ENCODE results near the gene CAND1. TPM values are rescaled to one million over a fixed set of nuclear protein-coding genes. Genes with fewer than 3 reads are reported as not detected.

CAND1 gene
- total and polyA plus RNA-seq, 2 of the 8 experiments (the other 6 are each of a cell fraction or from before 2014, with no cell fraction given), result 39.4 to 271 TPM

DNA sequence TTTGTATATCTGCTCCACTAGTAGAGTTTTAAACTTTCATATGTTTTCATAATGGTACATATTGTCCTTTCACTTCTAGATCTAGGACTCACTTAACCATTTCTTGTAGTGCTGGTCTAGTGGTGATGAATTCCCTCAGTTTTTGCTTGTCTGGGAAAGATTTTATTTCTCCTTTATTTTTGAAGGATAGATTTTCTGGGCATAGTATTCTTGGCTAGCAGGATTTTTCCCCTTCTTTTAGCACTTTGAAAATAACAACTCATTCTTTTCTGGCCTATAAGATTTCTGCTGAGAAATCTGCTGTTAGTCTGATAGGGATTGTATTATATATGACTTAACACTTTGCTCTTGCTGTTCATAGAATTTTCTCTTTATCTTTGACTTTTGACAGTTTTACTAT, 69.3 kb downstream of the CAND1 start:
- no peak for FAIRE-seq
- no peak overlapping the region for H4K5ac ChIP-seq (ENCODE audit: insufficient read length, low read depth, low read length)
- CTCF ChIA-PET (ENCODE audit: partially characterized antibody), result interaction anchor here (0.7 kb wide), 1 partner anchor 476 kb away, joined by 4 read pairs; no protein-coding TSS in a partner anchor

More for the DNA sequence above, 69.3 kb downstream of the CAND1 start:
- H2BK5ac ChIP-seq (ENCODE audit: low read depth, low read length), result no peak overlapping the region
- no peaks in the 10 kb centered on the region for H3K4me1 ChIP-seq (replicated peaks in 1 of 4; ENCODE audit: control insufficient read depth in 3 of 4, insufficient read depth in 4 of 4, low read length in 3 of 4)
- H3K36me3 ChIP-seq (ENCODE audit: control insufficient read depth in 2 of 4, insufficient read depth in 4 of 4, low read length in 3 of 4), result no peaks in the 10 kb centered on the region
- no peak overlapping the region for H3K4ac ChIP-seq (replicated peaks; ENCODE audit: insufficient read length, low read depth, low read length)
- POLR2A ChIA-PET (ENCODE audit: partially characterized antibody), result no interaction called here
- H4K91ac ChIP-seq (replicated peaks; ENCODE audit: insufficient read length, low read length), result no peak overlapping the region
- no peak for DNase-seq (ENCODE audit: low read depth in 1 of 2, low spot score in 2 of 2)
- H3K23me2 ChIP-seq (ENCODE audit: low read depth, low read length), result no peaks in the 10 kb centered on the region
- no peak overlapping the region for H3K18ac ChIP-seq (ENCODE audit: extremely low read depth, low read length)
- H2BK20ac ChIP-seq (ENCODE audit: low read length), result no peak overlapping the region
- no peak overlapping the region for H2BK15ac ChIP-seq (ENCODE audit: low read length)
- no peak overlapping the region for H3K4me3 ChIP-seq (ENCODE audit: extremely low read depth in 1 of 4, insufficient read depth in 2 of 4, low read depth in 3 of 4, low read length in 4 of 4)
- no peak overlapping the region for H3K14ac ChIP-seq (ENCODE audit: insufficient read length)
- H2AK5ac ChIP-seq (ENCODE audit: low read depth, low read length), result no peak overlapping the region
- no peak overlapping the region for H2AFZ ChIP-seq (ENCODE audit: low read length)
- H3K56ac ChIP-seq (replicated peaks; ENCODE audit: insufficient read length, low read depth, low read length), result no peak overlapping the region
- H2BK12ac ChIP-seq (ENCODE audit: low read depth, low read length), result no peak overlapping the region
- H3K4me2 ChIP-seq (ENCODE audit: insufficient read depth in 1 of 2, low read depth in 2 of 2, low read length in 2 of 2), result no peak overlapping the region
- H4K20me1 ChIP-seq (replicated peaks in 1 of 2; ENCODE audit: control insufficient read depth in 1 of 2, insufficient read depth in 2 of 2, low read length in 2 of 2), result no peaks in the 10 kb centered on the region
- no peak overlapping the region for H2BK120ac ChIP-seq (replicated peaks; ENCODE audit: low read depth, low read length)
- H3K27me3 ChIP-seq (replicated peaks in 1 of 4; ENCODE audit: control insufficient read depth in 3 of 4, extremely low read depth in 1 of 4, insufficient read depth in 3 of 4, low read length in 3 of 4), result no peaks in the 10 kb centered on the region
- H3K27ac ChIP-seq (ENCODE audit: low read depth, low read length), result no peak overlapping the region
- TF ChIP-seq MAFK (IDR thresholded peaks at IDR 0.05; ENCODE audit: low read depth, low read length) (no peak), TAF1 (IDR thresholded peaks at IDR 0.05; ENCODE audit: low read depth, low read length) (no peak)
- no peaks in the 10 kb centered on the region for H3K79me1 ChIP-seq (ENCODE audit: low read depth, low read length)
- H3K9me3 ChIP-seq (ENCODE audit: insufficient read depth in 2 of 2, low read depth in 1 of 2, low read length in 1 of 2), result peaks cover 0 to 9% of the 10 kb centered on the region in 2 experiments; a peak in 3 of 4 replicates
- H3K23ac ChIP-seq (ENCODE audit: insufficient read length), result no peak overlapping the region
- H3K9ac ChIP-seq (replicated peaks in 1 of 4; ENCODE audit: extremely low read depth in 1 of 4, low read depth in 3 of 4, low read length in 3 of 4), result no peak overlapping the region
- H4K8ac ChIP-seq (ENCODE audit: extremely low read depth, insufficient read depth, low read length), result no peak overlapping the region
- H3K79me2 ChIP-seq (ENCODE audit: control insufficient read depth in 1 of 2, insufficient read depth in 2 of 2, low read length in 2 of 2), result no peaks in the 10 kb centered on the region
